Cardiac fibroblast (primary cell): ENCODE results near the gene TMTC2.

ENCODE experiments used
- DNase-seq, 2 donors: peaks; one replicate each; pipeline versions ENCODE4 v3.0.0 to v3.0.0-alpha.2; 2010; ENCODE audit warnings: low read depth in 2 of 2
- H3K4me3 ChIP-seq, 2 donors: replicated peaks in 1 of 2; 1 replicate in 1 of 2; 2 replicates in 1 of 2; pipeline ENCODE4 v1.5.1; 2011; ENCODE audit warnings: low read depth in 2 of 2, low read length in 2 of 2, mild to moderate bottlenecking in 2 of 2, moderate library complexity in 1 of 2
- TF ChIP-seq, protein P1 (sequence below): IDR thresholded peaks from one replicate; pipeline ENCODE4 v1.5.1; 2011; ENCODE audit warnings: low read depth, mild to moderate bottlenecking, low read length, inconsistent platforms

The TMTC2 gene

DNA sequence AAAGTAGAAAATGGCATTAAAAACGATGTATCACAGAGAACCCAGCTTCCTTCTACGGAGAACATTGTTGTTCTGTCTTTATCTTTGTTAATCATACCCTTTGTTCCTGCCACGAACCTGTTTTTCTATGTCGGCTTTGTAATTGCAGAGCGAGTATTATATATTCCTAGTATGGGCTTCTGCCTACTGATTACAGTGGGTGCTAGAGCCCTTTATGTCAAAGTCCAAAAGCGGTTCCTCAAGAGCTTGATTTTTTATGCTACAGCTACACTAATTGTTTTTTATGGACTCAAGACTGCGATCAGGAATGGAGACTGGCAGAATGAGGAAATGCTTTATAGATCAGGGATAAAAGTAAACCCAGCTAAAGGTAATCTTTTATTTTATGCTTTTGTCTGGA is 209.6 kb downstream of the TMTC2 start:
- no peak for DNase-seq
- TF ChIP-seq, protein P1, sequence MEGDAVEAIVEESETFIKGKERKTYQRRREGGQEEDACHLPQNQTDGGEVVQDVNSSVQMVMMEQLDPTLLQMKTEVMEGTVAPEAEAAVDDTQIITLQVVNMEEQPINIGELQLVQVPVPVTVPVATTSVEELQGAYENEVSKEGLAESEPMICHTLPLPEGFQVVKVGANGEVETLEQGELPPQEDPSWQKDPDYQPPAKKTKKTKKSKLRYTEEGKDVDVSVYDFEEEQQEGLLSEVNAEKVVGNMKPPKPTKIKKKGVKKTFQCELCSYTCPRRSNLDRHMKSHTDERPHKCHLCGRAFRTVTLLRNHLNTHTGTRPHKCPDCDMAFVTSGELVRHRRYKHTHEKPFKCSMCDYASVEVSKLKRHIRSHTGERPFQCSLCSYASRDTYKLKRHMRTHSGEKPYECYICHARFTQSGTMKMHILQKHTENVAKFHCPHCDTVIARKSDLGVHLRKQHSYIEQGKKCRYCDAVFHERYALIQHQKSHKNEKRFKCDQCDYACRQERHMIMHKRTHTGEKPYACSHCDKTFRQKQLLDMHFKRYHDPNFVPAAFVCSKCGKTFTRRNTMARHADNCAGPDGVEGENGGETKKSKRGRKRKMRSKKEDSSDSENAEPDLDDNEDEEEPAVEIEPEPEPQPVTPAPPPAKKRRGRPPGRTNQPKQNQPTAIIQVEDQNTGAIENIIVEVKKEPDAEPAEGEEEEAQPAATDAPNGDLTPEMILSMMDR = no peak
- H3K4me3 ChIP-seq = no peak overlapping the region

DNA sequence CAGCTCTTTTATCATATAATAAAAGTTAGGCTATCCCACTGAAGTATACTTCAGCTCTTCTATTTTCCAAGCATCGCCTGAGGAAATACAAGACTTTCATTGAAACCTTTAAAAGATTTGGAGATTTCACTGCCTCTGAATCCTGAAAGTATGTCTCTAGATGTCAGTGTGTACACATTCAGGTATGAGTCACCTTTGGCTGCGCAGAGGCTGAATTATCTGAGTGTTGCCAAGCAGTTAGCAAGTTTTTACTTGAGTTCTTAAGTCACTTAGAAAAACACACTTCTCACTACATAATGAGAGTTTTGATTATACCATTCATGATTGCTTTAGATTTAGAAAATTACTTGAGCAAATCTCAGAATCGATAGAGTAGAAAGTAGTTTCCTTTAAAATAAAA is 210.3 kb downstream of the TMTC2 start:
- TF ChIP-seq, protein P1 = no peak
- DNase-seq = peak; percentile 21 to 25
- no peak overlapping the region for H3K4me3 ChIP-seq

DNA sequence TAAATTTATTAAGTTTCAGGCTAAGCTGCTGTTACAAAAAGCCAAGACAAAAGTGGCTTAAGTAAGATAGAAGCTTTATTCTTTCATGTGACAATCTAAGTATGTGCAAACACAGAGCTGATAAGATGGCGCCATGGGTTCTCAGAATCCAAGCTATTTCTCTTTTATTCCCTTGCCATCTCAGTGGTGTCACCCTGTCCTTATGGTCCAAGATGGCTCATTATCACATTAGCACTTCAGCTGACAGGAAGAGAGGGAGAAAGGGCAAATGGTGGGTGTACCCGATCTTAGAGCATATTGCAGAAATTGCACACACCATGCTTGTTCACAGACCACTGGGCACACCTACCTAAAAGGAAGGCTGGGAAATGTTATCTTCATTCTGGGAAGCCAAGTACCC is 211.7 kb downstream of the TMTC2 start:
- no peak overlapping the region for H3K4me3 ChIP-seq
- TF ChIP-seq, protein P1 = no peak
- DNase-seq = no peak

DNA sequence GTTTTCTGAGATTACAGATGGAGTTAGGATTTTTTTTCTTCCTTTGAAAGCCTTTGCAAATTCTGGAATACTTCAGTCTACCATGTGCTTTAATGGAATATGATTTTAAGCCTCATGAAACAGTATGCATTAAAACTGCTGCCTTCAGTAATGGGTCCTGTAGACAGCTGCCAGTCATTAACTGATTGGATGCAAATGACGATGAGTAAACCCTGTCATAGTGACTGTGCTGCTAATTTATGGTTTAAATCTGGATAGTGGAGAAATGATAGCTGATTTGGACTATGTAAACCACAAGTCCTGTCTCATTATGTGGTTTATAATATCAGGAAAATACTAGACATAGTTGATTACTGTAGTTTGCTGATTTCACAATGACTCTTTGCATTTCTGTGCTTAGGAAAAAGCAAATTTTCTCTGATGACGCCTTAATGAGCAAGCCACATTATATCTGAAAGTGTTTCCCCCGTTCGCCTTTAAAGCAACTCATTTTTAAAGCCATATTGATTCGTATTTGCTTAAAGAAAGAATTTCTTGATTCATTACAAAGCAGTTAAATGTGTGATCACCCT is 217.6 kb downstream of the TMTC2 start:
- DNase-seq = peak in 1 of 2 donors; percentile 22
- TF ChIP-seq, protein P1 = no peak
- H3K4me3 ChIP-seq = no peak overlapping the region

DNA sequence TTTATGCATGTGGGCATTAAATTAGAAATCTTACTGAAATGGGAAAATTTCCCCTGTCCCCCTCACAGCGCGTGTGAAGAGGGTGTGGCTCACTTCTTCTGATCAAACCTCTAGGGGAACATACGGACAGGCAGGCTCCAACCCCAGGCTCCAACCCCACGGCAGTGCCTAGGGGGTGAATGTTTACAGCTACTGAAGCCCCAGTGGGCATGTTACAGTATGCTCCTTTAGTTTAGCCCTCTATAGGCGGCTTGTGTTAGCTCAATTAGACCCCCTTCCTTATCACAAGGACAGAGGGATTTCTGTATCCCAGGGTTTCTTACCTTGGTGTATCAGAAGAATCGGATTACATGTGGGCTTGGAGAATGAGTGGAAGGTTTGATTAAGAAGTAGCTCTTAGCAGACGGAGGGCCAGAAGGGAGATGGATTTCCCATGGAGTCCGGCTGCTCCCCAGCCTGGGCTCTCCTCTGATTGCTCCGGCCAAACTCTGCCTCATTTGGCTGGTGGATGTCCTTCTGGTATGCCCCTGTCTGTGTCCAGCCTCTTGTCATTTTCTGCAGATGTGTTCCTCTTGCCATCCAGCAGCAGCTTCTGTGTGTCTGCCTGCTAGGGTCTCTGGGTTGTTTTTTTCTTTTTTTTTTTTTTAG is 223.7 kb downstream of the TMTC2 start:
- no peak overlapping the region for H3K4me3 ChIP-seq
- DNase-seq = no peak
- TF ChIP-seq, protein P1 = no peak

DNA sequence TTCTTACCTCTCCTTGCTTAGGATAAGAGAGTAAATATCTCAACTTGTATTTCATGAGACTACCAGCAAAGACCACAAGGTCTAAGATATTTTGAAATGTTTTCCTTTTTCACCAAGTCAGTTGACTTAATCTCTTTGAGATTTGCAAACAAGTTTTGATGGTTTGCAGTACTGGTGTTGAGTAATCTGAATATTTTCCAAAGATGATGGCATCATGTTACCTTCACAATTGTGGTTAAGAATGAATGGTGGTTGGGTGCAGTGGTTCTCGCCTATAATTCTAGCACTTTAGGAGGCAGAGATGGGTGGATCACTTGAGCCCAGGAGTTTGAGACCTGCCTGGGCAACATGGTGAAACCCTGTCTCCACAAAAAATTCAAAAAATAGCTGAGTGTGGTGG is 225.7 kb downstream of the TMTC2 start:
- TF ChIP-seq, protein P1 = no peak
- peak; percentile 25 to 56 for DNase-seq
- no peak overlapping the region for H3K4me3 ChIP-seq
